Renal cortical epithelial cell (primary cell): ENCODE data around the gene MPDZ. TPM values are rescaled to one million over a fixed set of nuclear protein-coding genes. Genes with fewer than 3 reads are reported as not detected.

Source experiments
- DNase-seq: peaks from one replicate; pipeline ENCODE4 v3.0.0-alpha.2; 2011; ENCODE audit warnings: low read depth
- total RNA-seq: library from RNA; depleted of rRNA; stranded (reverse); fragments of >200 nt; gene quantifications from 2 replicates; pipeline ENCODE4 v1.2.3, GENCODE V29; 2014

The MPDZ gene
- total RNA-seq: 23.8 and 78.3 TPM in 2 replicates

GRCh38 chr9:13279284-13280141 lies at the start of gene MPDZ:
Gene MPDZ, minus strand, starts transcription at chr9:13279692. Its CDS starts 29,377 bp downstream, at chr9:13250315.
- no peak for DNase-seq

GRCh38 chr9:13324988-13325387 lies 45.5 kb upstream of the MPDZ start:
- DNase-seq: peak; percentile 16

GRCh38 chr9:13322828-13323550 lies 43.5 kb upstream of the MPDZ start:
- no peak for DNase-seq

- no peak for DNase-seq
These were observed 38.5 kb upstream of the MPDZ start for GRCh38 chr9:13318027-13318426.

GRCh38 chr9:13296972-13297371 lies 17.5 kb upstream of the MPDZ start:
- no peak for DNase-seq

- peak; percentile 81 for DNase-seq
These were observed 16.1 kb upstream of the MPDZ start for GRCh38 chr9:13295556-13295955.

- DNase-seq: no peak
These were observed 13.3 kb upstream of the MPDZ start for GRCh38 chr9:13292782-13293181.

GRCh38 chr9:13292158-13292557 lies 12.7 kb upstream of the MPDZ start:
- no peak for DNase-seq

GRCh38 chr9:13291718-13292117 lies 12.2 kb upstream of the MPDZ start:
- DNase-seq: peak; percentile 53

GRCh38 chr9:13284011-13284410 lies 4.5 kb upstream of the MPDZ start:
- DNase-seq: no peak

GRCh38 chr9:13282998-13283397 lies 3.5 kb upstream of the MPDZ start:
- no peak for DNase-seq

- DNase-seq: no peak
These were observed 2.0 kb upstream of the MPDZ start for GRCh38 chr9:13281356-13282016.

- peak; percentile 38 for DNase-seq
These were observed 885 bp downstream of the MPDZ start for GRCh38 chr9:13278368-13279246.

- DNase-seq: no peak
These were observed 1.5 kb downstream of the MPDZ start for GRCh38 chr9:13278023-13278367.

- DNase-seq: no peak
These were observed 4.4 kb downstream of the MPDZ start for GRCh38 chr9:13274886-13275641.

GRCh38 chr9:13270734-13271133 lies 8.8 kb downstream of the MPDZ start:
- no peak for DNase-seq

GRCh38 chr9:13269589-13270452 lies 9.7 kb downstream of the MPDZ start:
- no peak for DNase-seq

- DNase-seq: no peak
These were observed 11.0 kb downstream of the MPDZ start for GRCh38 chr9:13268469-13268868.

- peak; percentile 83 for DNase-seq
These were observed 11.7 kb downstream of the MPDZ start for GRCh38 chr9:13267743-13268142.

GRCh38 chr9:13266167-13266566 lies 13.3 kb downstream of the MPDZ start:
- DNase-seq: peak; percentile 51
